Right cardiac atrium (tissue), 5 donors: ENCODE results near the gene CHKA. TPM values are rescaled to one million over a fixed set of nuclear protein-coding genes. Genes with fewer than 3 reads are reported as not detected.

ENCODE experiments used
- ATAC-seq, 2 donors: fragments of 200-7000 bp; cut with Tn5 transposase; one replicate each; pipeline versions ENCODE4 v1.8.0 to v1.9.1; 2020; ENCODE audit warnings: moderate library complexity in 2 of 2, mild to moderate bottlenecking in 1 of 2
- DNase-seq, 3 donors: peaks; one replicate each; pipeline ENCODE4 v3.0.0-alpha.2; 2020
- H3K27ac ChIP-seq: one replicate; pipeline ENCODE4 v1.5.1; 2013; ENCODE audit warnings: mild to moderate bottlenecking, low read length, control low read depth, moderate library complexity
- H3K27me3 ChIP-seq: one replicate; pipeline ENCODE4 v1.6.1; 2013; ENCODE audit not compliant: control insufficient read depth, insufficient read depth
- H3K4me1 ChIP-seq: one replicate; pipeline ENCODE4 v1.6.1; 2013; ENCODE audit warnings: low read length; ENCODE audit not compliant: control insufficient read depth, insufficient read depth
- H3K4me3 ChIP-seq: one replicate; pipeline ENCODE4 v1.5.1; 2013; ENCODE audit warnings: low read length, control low read depth
- H3K9me3 ChIP-seq: one replicate; pipeline ENCODE4 v1.6.1; 2013; ENCODE audit warnings: low read length; ENCODE audit not compliant: control insufficient read depth
- WGBS: extraction: QIAGEN DNeasy Blood & Tissue Kit; methylation state at CpG from one replicate; pipeline ENCODE4 v1.1.7; 2013; 5-methylcytosine and 5-hydroxymethylcytosine counted together
- intact Hi-C, 4 donors: fragments of 100-400 bp; cut with DNase I; formaldehyde crosslinking; loops; one replicate each; pipeline versions ENCODE4 v1.11.0 to v1.14.0; 2022 to 2023
- polyA plus RNA-seq: library from polyadenylated mRNA; stranded (reverse); fragments of 200-250 nt; gene quantifications from one replicate; pipeline ENCODE4 v1.2.3, GENCODE V29; 2013
- total RNA-seq, 4 donors: library from RNA; stranded (reverse); fragmentation: NEBNext Ultra II Directional; extraction: Animal tissue kit (Norgen Biotek cat#: 25700); gene quantifications; one replicate each; pipeline ENCODE4 v1.2.1, GENCODE V29; 2021
- donor health status: healthy with polysubstance abuse.
- donor health status: DM: no; HTN: yes; CAD: no.
- donor health status: DM: no; HTN: no; CAD: no.
- donor health status: DM: no; HTN: yes; CAD: no; lungs with severe emphysema.
- donor health status: DM: yes; HTN: yes; CAD: no.

The CHKA gene
- total and polyA plus RNA-seq, 5 donors: 8.7 to 11.1 (median 10.2) TPM

- H3K27ac ChIP-seq: no peak overlapping the region
- WGBS: 64% methylated on average over 16 of the region's 16 CpGs
- H3K9me3 ChIP-seq: no peaks in the 10 kb centered on the region
- no peak overlapping the region for H3K4me3 ChIP-seq
- ATAC-seq: no peak
- DNase-seq: no peak
- peaks cover 5% of the 10 kb centered on the region for H3K4me1 ChIP-seq
- intact Hi-C loops: no loop called here
- H3K27me3 ChIP-seq: no peaks in the 10 kb centered on the region
Measured at GRCh38 chr11:68016904-68017817, 104.0 kb downstream of the CHKA start.

GRCh38 chr11:68016161-68016903 lies 104.9 kb downstream of the CHKA start:
- intact Hi-C loops: no loop called here
- no peak overlapping the region for H3K27ac ChIP-seq
- ATAC-seq: no peak

GRCh38 chr11:68015467-68015866 lies 105.7 kb downstream of the CHKA start:
- no peak for ATAC-seq
- WGBS: 98% methylated on average over 8 of the region's 8 CpGs
- intact Hi-C loops: no loop called here

More at GRCh38 chr11:68016161-68016903, 104.9 kb downstream of the CHKA start:
- H3K27me3 ChIP-seq: no peaks in the 10 kb centered on the region
- no peaks in the 10 kb centered on the region for H3K9me3 ChIP-seq
- no peak overlapping the region for H3K4me3 ChIP-seq
- WGBS: 62% methylated on average over 13 of the region's 13 CpGs
- peak in 1 of 3 donors; percentile 50 for DNase-seq
- peaks cover 5% of the 10 kb centered on the region for H3K4me1 ChIP-seq

GRCh38 chr11:68014947-68015447 lies 106.2 kb downstream of the CHKA start:
- intact Hi-C loops: no loop called here
- Histone ChIP-seq H3K27ac (no peak overlapping the region), H3K27me3 (no peaks in the 10 kb centered on the region), H3K9me3 (no peaks in the 10 kb centered on the region), H3K4me1 (peaks cover 5% of the 10 kb centered on the region), H3K4me3 (no peak overlapping the region)
- WGBS: 89% methylated on average over 19 of the region's 19 CpGs
- no peak for ATAC-seq
- DNase-seq: no peak

More at GRCh38 chr11:68015467-68015866, 105.7 kb downstream of the CHKA start:
- H3K9me3 ChIP-seq: no peaks in the 10 kb centered on the region
- no peaks in the 10 kb centered on the region for H3K27me3 ChIP-seq
- peak in 1 of 3 donors; percentile 47 for DNase-seq
- no peak overlapping the region for H3K27ac ChIP-seq
- H3K4me3 ChIP-seq: no peak overlapping the region
- peaks cover 5% of the 10 kb centered on the region for H3K4me1 ChIP-seq

- H3K27ac ChIP-seq: no peak overlapping the region
- H3K9me3 ChIP-seq: no peaks in the 10 kb centered on the region
- DNase-seq (peak; percentile 67 to 77 (median 75)), ATAC-seq (no peak)
- H3K4me3 ChIP-seq: no peak overlapping the region
- 43% methylated on average over 16 of the region's 16 CpGs for WGBS
- H3K27me3 ChIP-seq: no peaks in the 10 kb centered on the region
- intact Hi-C loops: no loop called here
- H3K4me1 ChIP-seq: peaks cover 5% of the 10 kb centered on the region
Measured at GRCh38 chr11:68014157-68014946, 106.8 kb downstream of the CHKA start.

GRCh38 chr11:68013611-68014156 lies 107.5 kb downstream of the CHKA start:
- H3K4me1 ChIP-seq: peaks cover 5% of the 10 kb centered on the region
- 92% methylated on average over 14 of the region's 14 CpGs for WGBS
- DNase-seq: peak in 2 of 3 donors; percentile 40 to 44
- H3K27me3 ChIP-seq: no peaks in the 10 kb centered on the region
- intact Hi-C loops: no loop called here
- ATAC-seq: no peak
- no peak overlapping the region for H3K27ac ChIP-seq
- H3K4me3 ChIP-seq: no peak overlapping the region
- no peaks in the 10 kb centered on the region for H3K9me3 ChIP-seq

- Histone ChIP-seq H3K4me1 (peaks cover 5% of the 10 kb centered on the region), H3K9me3 (no peaks in the 10 kb centered on the region), H3K27me3 (no peaks in the 10 kb centered on the region), H3K4me3 (no peak overlapping the region), H3K27ac (no peak overlapping the region)
- 77% methylated on average over 16 of the region's 16 CpGs for WGBS
- intact Hi-C loops: no loop called here
- DNase-seq (peak in 2 of 3 donors; percentile 18 to 51), ATAC-seq (no peak)
Measured at GRCh38 chr11:68012843-68013610, 108.2 kb downstream of the CHKA start.

GRCh38 chr11:68012044-68012842 lies 108.9 kb downstream of the CHKA start:
- H3K9me3 ChIP-seq: no peaks in the 10 kb centered on the region
- no peak overlapping the region for H3K27ac ChIP-seq
- peak; percentile 18 to 57 (median 47) for DNase-seq
- 87% methylated on average over 17 of the region's 17 CpGs for WGBS
- ATAC-seq: no peak
- no peaks in the 10 kb centered on the region for H3K27me3 ChIP-seq
- no peak overlapping the region for H3K4me3 ChIP-seq
- intact Hi-C loops: no loop called here
- H3K4me1 ChIP-seq: peaks cover 3% of the 10 kb centered on the region
